GM12878 (cell line): ENCODE measurements around the gene RTN4RL1. TPM values are rescaled to one million over a fixed set of nuclear protein-coding genes. Genes with fewer than 3 reads are reported as not detected.

Experiments used
- ATAC-seq: fragments of 200-7000 bp; cut with Tn5 transposase; 3 replicates; pipeline ENCODE4 v1.9.1; 2020; ENCODE audit warnings: mild to moderate bottlenecking, moderate library complexity
- BruUV-seq: library from RNA; stranded (reverse); fragments of 400-500 nt; replicated peaks from 2 replicates; lab custom pipeline; 2021; lab: Mats Ljungman, UMichigan
- CTCF ChIA-PET: fragments of 300-600 bp; sonication (Branson Sonifier 250); formaldehyde crosslinking; extraction: SDS; loops from one replicate; lab custom pipeline; 2021; ENCODE audit warnings: inconsistent platforms; lab: Yijun Ruan, JAX
- POLR2A ChIA-PET: fragments of 350-600 bp; formaldehyde crosslinking; extraction: SDS; loops from one replicate; lab custom pipeline; 2021; ENCODE audit warnings: inconsistent platforms; lab: Charles Lee
- RAD21 ChIA-PET: fragments of 300-600 bp; sonication (Branson Sonifier 250); formaldehyde crosslinking; loops from one replicate; lab custom pipeline; 2023; ENCODE audit warnings: antibody characterized with exemption; ENCODE audit not compliant: unreplicated experiment; lab: Charles Lee
- SMC1A ChIA-PET: fragments of 300-600 bp; sonication (Branson Sonifier 250); formaldehyde crosslinking; loops from one replicate; lab custom pipeline; 2023; ENCODE audit not compliant: unreplicated experiment, uncharacterized antibody; lab: Charles Lee
- DNase-seq: peaks from one replicate; pipeline ENCODE4 v3.0.0-alpha.2; 2011; ENCODE audit warnings: low read depth, low spot score
- FAIRE-seq: peaks from 3 replicates; lab custom pipeline; 2011; peaks lifted over from hg19 to GRCh38; lab: Jason Lieb, UNC
- H2AFZ ChIP-seq: 2 replicates; pipeline ENCODE4 v1.6.0; 2011; ENCODE audit warnings: low read depth, low read length, control low read depth; ENCODE audit not compliant: control insufficient read depth
- H3K27ac ChIP-seq: 2 replicates; pipeline ENCODE4 v1.5.1; 2011; ENCODE audit warnings: control low read depth; ENCODE audit not compliant: control insufficient read depth, insufficient read depth
- H3K27me3 ChIP-seq, 2 experiments: replicated peaks in 1 of 2; 2 replicates each; pipeline versions ENCODE4 v1.6.0 to v1.6.1; 2011; ENCODE audit warnings: low read length in 1 of 2; ENCODE audit not compliant: control insufficient read depth in 2 of 2, insufficient read depth in 2 of 2
- H3K36me3 ChIP-seq, 2 experiments: 2 replicates each; pipeline ENCODE4 v1.5.1; 2011; ENCODE audit warnings: low read length in 1 of 2; ENCODE audit not compliant: control insufficient read depth in 2 of 2, insufficient read depth in 2 of 2
- H3K4me1 ChIP-seq: 2 replicates; pipeline ENCODE4 v1.6.1; 2011; ENCODE audit warnings: mild to moderate bottlenecking, low read length, moderate library complexity, mixed read lengths; ENCODE audit not compliant: control insufficient read depth, insufficient read depth
- H3K4me2 ChIP-seq: 2 replicates; pipeline ENCODE4 v1.6.0; 2011; ENCODE audit warnings: control low read depth; ENCODE audit not compliant: control insufficient read depth, insufficient read depth
- H3K4me3 ChIP-seq: fragments of 200-600 bp; sonication (generic); 2 replicates; pipeline ENCODE4 v1.5.1; 2016
- H3K79me2 ChIP-seq: 2 replicates; pipeline ENCODE4 v1.6.0; 2011; ENCODE audit warnings: low read length; ENCODE audit not compliant: control insufficient read depth, insufficient read depth
- H3K9ac ChIP-seq: 2 replicates; pipeline ENCODE4 v1.8.0; 2011; ENCODE audit warnings: low read length, control low read depth, mixed read lengths; ENCODE audit not compliant: control insufficient read depth, insufficient read depth
- H3K9me3 ChIP-seq: replicated peaks from 3 replicates; pipeline ENCODE4 v1.5.1; 2011; ENCODE audit warnings: mild to moderate bottlenecking, low read length; ENCODE audit not compliant: control insufficient read depth, insufficient read depth
- H4K20me1 ChIP-seq: 2 replicates; pipeline ENCODE4 v1.6.0; 2011; ENCODE audit not compliant: control insufficient read depth, insufficient read depth
- ATF3 ChIP-seq: IDR thresholded peaks from 2 replicates; pipeline ENCODE4 v1.6.1; 2011; ENCODE audit warnings: low read depth, mild to moderate bottlenecking, low read length, moderate library complexity, borderline replicate concordance; ENCODE audit errors: extremely low read depth
- ATF7 ChIP-seq: fragments of 450-650 bp; IDR thresholded peaks from 2 replicates; pipeline ENCODE4 v1.6.1; 2016; ENCODE audit warnings: low read depth, mild to moderate bottlenecking
- EGR1 ChIP-seq, 2 experiments: IDR thresholded peaks; 1 replicate in 1 of 2; 2 replicates in 1 of 2; pipeline ENCODE4 v1.6.1; 2011 to 2012; ENCODE audit warnings: low read depth in 2 of 2, low read length in 2 of 2, borderline replicate concordance in 1 of 2, mild to moderate bottlenecking in 1 of 2, moderate library complexity in 1 of 2
- GABPA ChIP-seq: IDR thresholded peaks from 2 replicates; pipeline ENCODE4 v1.6.1; 2014; ENCODE audit warnings: antibody characterized with exemption, low read depth, mild to moderate bottlenecking, inconsistent platforms
- IKZF2 ChIP-seq, 2 experiments: fragments of 450-650 bp; IDR thresholded peaks; 2 replicates each; pipeline ENCODE4 v1.6.1; 2017; ENCODE audit warnings: mild to moderate bottlenecking in 2 of 2, moderate library complexity in 2 of 2
- RB1 ChIP-seq: fragments of 450-650 bp; formaldehyde crosslinking; IDR thresholded peaks from 2 replicates; pipeline ENCODE4 v1.6.1; 2017; ENCODE audit warnings: mild to moderate bottlenecking, borderline replicate concordance
- SMARCA5 ChIP-seq: fragments of 450-650 bp; IDR thresholded peaks from 2 replicates; pipeline ENCODE4 v1.6.1; 2017; ENCODE audit warnings: mild to moderate bottlenecking
- SRF ChIP-seq, 2 experiments: IDR thresholded peaks; 2 replicates each; pipeline ENCODE4 v1.6.1; 2011; ENCODE audit warnings: low read depth in 2 of 2, low read length in 2 of 2, mild to moderate bottlenecking in 1 of 2, moderate library complexity in 1 of 2
- STAT3 ChIP-seq: IDR thresholded peaks from 2 replicates; pipeline ENCODE4 v1.6.1; 2011; ENCODE audit warnings: low read depth, low read length, improper control_type of control experiment
- WGBS: methylation state at CpG from one replicate; pipeline ENCODE4 v1.1.6; 2016; ENCODE audit warnings: low lambda C conversion rate; ENCODE audit not compliant: insufficient replicate concordance, insufficient coverage; ENCODE audit errors: missing lambda C conversion rate; 5-methylcytosine and 5-hydroxymethylcytosine counted together
- in situ Hi-C: fragments of 300-500 bp; cut with MboI; formaldehyde crosslinking; loops from 9 replicates; pipeline ENCODE4 v1.14.3; 2018; ENCODE audit warnings: mixed read lengths
- intact Hi-C: fragments of 100-400 bp; cut with micrococcal nuclease; formaldehyde crosslinking; loops from one replicate; pipeline ENCODE4 v1.14.2; 2022; ENCODE audit not compliant: unreplicated experiment
- polyA plus RNA-seq, 11 experiments: library from polyadenylated mRNA; depleted of rRNA in 4 of 11; unstranded in 6 of 11; stranded (reverse) in 5 of 11; fragments of >200 nt; fragmentation: Nextera tagmentation in 4 of 11; fragmentation: Illumina TruSeq in 1 of 11; extraction: Ambion mirVana in 4 of 11; extraction: Trizol in 1 of 11; gene quantifications; 1 replicate in 1 of 11; 2 replicates in 10 of 11; pipeline versions ENCODE4 v1.2.1 to v1.2.3, GENCODE V29; 2011 to 2016; ENCODE audit warnings: inconsistent platforms in 2 of 11, missing spikeins in 2 of 11, low read depth in 1 of 11
- total RNA-seq, 4 experiments: library from RNA; depleted of rRNA in 3 of 4; stranded (reverse); fragments of >200 nt in 3 of 4; fragmentation: Illumina TruSeq in 1 of 4; extraction: Trizol in 1 of 4; gene quantifications; 2 replicates each; pipeline versions ENCODE4 v1.2.1 to v1.2.3, GENCODE V29; 2013 to 2021
- TF ChIP-seq, protein P1 (sequence below): fragments of 450-650 bp; IDR thresholded peaks from 2 replicates; pipeline ENCODE4 v1.6.1; 2017; ENCODE audit warnings: antibody characterized with exemption, mild to moderate bottlenecking, moderate library complexity
- TF ChIP-seq, protein P2 (sequence below): fragments of 450-650 bp; IDR thresholded peaks from 2 replicates; pipeline ENCODE4 v1.6.1; 2017; ENCODE audit warnings: mild to moderate bottlenecking, moderate library complexity
- TF ChIP-seq, protein P3 (sequence below): fragments of 450-650 bp; IDR thresholded peaks from 2 replicates; pipeline ENCODE4 v1.6.1; 2018; ENCODE audit warnings: mild to moderate bottlenecking, low read depth, moderate library complexity; ENCODE audit not compliant: partially characterized antibody

RTN4RL1 gene
- total and polyA plus RNA-seq, 10 of the 15 experiments (the other 5 are each of a cell fraction or from before 2014, with no cell fraction given), result 0.08 to 0.11 (median 0.10) TPM; not detected in 7

DNA sequence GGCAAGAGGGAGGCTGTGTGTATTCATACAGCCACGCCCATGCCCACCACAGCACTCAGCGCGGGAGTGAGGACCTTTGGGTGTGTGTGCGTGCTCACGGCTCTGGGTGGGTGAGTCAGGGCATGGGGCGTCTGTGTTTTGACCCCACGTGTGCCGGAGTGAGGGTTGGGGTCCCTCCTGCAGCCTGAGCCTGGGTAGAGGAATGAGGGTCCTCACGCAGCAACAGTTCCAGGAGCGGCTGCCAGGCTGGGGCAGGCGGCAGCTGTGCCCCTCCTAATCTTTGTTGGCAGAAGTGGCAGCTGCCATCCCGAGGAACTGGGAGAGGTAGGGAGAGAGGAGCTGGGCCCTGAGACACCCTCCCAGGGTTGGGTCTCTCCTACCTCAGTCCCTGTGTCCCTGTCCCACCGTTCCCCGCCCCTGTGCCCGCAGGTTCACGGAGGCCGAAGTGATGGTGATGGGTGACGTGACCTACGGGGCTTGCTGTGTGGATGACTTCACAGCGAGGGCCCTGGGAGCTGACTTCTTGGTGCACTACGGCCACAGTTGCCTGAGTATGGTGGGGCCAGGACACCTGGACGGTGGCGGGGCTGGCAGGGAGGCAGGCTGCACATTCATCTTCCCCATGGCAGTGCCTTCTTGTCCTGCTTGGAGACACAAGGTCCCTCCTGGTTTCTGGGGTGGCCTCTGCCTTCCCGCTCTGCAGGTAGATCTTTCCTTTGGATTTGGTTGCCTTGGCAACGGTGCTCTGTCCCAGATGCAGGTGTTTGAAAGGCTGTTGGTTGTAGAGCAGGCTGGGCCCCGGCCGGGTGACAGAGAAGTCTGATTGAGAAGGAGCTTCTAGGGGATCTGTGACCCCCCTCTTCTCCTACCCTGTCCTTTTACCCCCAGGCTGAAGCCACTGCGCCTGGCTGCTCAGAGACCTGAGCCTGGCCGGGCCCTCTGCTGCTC lies 10.7 kb upstream of the RTN4RL1 start:
- intact Hi-C loops (no loop called here), in situ Hi-C loops (no loop called here)
- peaks cover 4% of the 10 kb centered on the region for H3K79me2 ChIP-seq
- no peak overlapping the region for H3K4me2 ChIP-seq
- BruUV-seq, result no TSS peak
- 84% methylated on average over 29 of the region's 29 CpGs for WGBS
- peaks cover 11% of the 10 kb centered on the region; the same call in 1 of the 2 replicates for H3K4me1 ChIP-seq
- no peaks in the 10 kb centered on the region for H4K20me1 ChIP-seq
- H3K9ac ChIP-seq, result no peak overlapping the region
- H3K27ac ChIP-seq, result no peak overlapping the region
- no peak for ATAC-seq
- peaks cover 5 to 8% of the 10 kb centered on the region in 2 experiments; a peak in 3 of 4 replicates for H3K36me3 ChIP-seq
- H3K4me3 ChIP-seq, result no peak overlapping the region
- DNase-seq, result no peak
- no peaks in the 10 kb centered on the region for H3K9me3 ChIP-seq
- H2AFZ ChIP-seq, result no peak overlapping the region
- no peak for FAIRE-seq
- ChIA-PET SMC1A (no interaction called here), RAD21 (no interaction called here), POLR2A (no interaction called here), CTCF (no interaction called here)
- H3K27me3 ChIP-seq, result no peaks in the 10 kb centered on the region
- TF ChIP-seq STAT3 (no peak), ATF3 (no peak), GABPA (no peak), SMARCA5 (no peak), EGR1 (IDR thresholded peaks at IDR 0.05; ENCODE audit: borderline replicate concordance in 1 of 2, low read depth in 2 of 2, low read length in 2 of 2) (no peak), RB1 (no peak), IKZF2 (IDR thresholded peaks at IDR 0.05) (no peak), ATF7 (no peak), SRF (IDR thresholded peaks at IDR 0.05; ENCODE audit: low read depth in 2 of 2, low read length in 2 of 2) (no peak)
- TF ChIP-seq, protein P1, sequence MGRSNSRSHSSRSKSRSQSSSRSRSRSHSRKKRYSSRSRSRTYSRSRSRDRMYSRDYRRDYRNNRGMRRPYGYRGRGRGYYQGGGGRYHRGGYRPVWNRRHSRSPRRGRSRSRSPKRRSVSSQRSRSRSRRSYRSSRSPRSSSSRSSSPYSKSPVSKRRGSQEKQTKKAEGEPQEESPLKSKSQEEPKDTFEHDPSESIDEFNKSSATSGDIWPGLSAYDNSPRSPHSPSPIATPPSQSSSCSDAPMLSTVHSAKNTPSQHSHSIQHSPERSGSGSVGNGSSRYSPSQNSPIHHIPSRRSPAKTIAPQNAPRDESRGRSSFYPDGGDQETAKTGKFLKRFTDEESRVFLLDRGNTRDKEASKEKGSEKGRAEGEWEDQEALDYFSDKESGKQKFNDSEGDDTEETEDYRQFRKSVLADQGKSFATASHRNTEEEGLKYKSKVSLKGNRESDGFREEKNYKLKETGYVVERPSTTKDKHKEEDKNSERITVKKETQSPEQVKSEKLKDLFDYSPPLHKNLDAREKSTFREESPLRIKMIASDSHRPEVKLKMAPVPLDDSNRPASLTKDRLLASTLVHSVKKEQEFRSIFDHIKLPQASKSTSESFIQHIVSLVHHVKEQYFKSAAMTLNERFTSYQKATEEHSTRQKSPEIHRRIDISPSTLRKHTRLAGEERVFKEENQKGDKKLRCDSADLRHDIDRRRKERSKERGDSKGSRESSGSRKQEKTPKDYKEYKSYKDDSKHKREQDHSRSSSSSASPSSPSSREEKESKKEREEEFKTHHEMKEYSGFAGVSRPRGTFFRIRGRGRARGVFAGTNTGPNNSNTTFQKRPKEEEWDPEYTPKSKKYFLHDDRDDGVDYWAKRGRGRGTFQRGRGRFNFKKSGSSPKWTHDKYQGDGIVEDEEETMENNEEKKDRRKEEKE, result no peak
- TF ChIP-seq, protein P2, sequence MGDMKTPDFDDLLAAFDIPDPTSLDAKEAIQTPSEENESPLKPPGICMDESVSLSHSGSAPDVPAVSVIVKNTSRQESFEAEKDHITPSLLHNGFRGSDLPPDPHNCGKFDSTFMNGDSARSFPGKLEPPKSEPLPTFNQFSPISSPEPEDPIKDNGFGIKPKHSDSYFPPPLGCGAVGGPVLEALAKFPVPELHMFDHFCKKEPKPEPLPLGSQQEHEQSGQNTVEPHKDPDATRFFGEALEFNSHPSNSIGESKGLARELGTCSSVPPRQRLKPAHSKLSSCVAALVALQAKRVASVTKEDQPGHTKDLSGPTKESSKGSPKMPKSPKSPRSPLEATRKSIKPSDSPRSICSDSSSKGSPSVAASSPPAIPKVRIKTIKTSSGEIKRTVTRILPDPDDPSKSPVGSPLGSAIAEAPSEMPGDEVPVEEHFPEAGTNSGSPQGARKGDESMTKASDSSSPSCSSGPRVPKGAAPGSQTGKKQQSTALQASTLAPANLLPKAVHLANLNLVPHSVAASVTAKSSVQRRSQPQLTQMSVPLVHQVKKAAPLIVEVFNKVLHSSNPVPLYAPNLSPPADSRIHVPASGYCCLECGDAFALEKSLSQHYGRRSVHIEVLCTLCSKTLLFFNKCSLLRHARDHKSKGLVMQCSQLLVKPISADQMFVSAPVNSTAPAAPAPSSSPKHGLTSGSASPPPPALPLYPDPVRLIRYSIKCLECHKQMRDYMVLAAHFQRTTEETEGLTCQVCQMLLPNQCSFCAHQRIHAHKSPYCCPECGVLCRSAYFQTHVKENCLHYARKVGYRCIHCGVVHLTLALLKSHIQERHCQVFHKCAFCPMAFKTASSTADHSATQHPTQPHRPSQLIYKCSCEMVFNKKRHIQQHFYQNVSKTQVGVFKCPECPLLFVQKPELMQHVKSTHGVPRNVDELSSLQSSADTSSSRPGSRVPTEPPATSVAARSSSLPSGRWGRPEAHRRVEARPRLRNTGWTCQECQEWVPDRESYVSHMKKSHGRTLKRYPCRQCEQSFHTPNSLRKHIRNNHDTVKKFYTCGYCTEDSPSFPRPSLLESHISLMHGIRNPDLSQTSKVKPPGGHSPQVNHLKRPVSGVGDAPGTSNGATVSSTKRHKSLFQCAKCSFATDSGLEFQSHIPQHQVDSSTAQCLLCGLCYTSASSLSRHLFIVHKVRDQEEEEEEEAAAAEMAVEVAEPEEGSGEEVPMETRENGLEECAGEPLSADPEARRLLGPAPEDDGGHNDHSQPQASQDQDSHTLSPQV, result no peak
- TF ChIP-seq, protein P3, sequence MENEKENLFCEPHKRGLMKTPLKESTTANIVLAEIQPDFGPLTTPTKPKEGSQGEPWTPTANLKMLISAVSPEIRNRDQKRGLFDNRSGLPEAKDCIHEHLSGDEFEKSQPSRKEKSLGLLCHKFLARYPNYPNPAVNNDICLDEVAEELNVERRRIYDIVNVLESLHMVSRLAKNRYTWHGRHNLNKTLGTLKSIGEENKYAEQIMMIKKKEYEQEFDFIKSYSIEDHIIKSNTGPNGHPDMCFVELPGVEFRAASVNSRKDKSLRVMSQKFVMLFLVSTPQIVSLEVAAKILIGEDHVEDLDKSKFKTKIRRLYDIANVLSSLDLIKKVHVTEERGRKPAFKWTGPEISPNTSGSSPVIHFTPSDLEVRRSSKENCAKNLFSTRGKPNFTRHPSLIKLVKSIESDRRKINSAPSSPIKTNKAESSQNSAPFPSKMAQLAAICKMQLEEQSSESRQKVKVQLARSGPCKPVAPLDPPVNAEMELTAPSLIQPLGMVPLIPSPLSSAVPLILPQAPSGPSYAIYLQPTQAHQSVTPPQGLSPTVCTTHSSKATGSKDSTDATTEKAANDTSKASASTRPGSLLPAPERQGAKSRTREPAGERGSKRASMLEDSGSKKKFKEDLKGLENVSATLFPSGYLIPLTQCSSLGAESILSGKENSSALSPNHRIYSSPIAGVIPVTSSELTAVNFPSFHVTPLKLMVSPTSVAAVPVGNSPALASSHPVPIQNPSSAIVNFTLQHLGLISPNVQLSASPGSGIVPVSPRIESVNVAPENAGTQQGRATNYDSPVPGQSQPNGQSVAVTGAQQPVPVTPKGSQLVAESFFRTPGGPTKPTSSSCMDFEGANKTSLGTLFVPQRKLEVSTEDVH, result no peak
